Stimulated activated CD8-positive, alpha-beta memory T cell treated with anti-CD3 and anti-CD28 coated beads, Interleukin-12 subunit alpha, Interleukin-12 subunit beta, amount 100 ng/mL, for 4 hours (primary cell): ENCODE results near the gene THSD7B.
"Not testable (repeated sequence)": the region's sequence is repeated elsewhere in the genome, so short reads cannot be mapped to it uniquely, and the experiment has no call there.

Source experiments
- DNase-seq: peaks from one replicate; pipeline ENCODE4 v3.0.0-alpha.2; 2020; ENCODE audit warnings: low read depth

THSD7B gene

GRCh38 chr2:137255990-137256389, 490.6 kb downstream of the THSD7B start:
- no peak for DNase-seq

DNA sequence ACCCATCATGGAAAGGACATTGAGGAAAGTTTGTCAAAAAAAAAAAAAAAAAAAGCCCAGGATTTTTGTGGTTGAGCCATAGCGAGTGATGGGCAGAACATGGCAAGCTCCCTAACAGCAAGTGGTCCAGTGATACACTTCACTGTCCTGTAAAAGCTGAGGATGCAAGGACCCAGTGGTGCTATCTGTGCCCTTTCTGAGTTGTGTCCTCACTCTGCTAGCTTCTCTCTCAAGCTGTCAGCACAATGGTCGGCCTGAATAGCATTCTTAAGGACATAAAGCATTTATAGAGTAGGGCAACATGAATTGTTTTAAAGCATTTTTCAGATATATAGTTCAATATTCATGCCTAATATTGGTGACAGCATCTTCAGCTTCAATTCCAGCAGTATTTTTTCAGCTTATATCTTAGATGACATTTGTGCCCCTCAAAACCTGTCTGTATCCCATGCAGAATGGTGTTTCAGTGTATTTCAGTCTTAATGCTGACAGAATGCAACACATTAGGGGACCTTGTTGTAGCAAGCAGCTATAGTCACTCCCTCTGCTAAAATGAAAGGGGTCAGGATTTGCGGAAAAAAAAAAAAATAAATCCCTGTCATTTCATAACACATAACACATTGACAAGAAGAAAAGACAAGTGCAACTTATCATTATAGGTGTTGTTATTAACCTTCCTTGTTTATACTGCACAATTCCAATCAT, 496.7 kb downstream of the THSD7B start:
- no peak for DNase-seq

- no peak for DNase-seq
Observed at GRCh38 chr2:137262594-137262993, 497.2 kb downstream of the THSD7B start.

- DNase-seq: no peak
Observed at GRCh38 chr2:137287913-137288639, 522.7 kb downstream of the THSD7B start.

GRCh38 chr2:137291836-137292570, 526.7 kb downstream of the THSD7B start:
- DNase-seq: no peak

GRCh38 chr2:137298377-137298776, 533.0 kb downstream of the THSD7B start:
- DNase-seq: no peak

DNA sequence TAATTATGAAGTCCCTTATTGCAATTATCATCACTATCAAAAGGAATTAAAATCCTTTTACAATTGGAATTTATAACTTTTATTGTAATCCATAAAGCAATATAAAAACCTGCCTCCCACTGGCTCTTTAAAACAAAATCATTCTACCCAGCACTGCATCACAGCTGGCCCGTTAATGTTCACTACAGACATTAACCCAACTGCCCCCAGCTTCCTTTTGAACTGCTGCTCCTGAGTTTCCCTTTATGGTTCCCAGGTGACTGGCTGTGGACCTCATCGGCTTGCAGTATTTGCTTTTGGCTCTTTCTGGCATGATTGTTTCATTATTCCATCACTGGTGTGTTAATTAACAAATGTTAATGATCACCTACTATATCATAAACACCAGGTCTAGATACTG, 535.6 kb downstream of the THSD7B start:
- DNase-seq: no peak

DNA sequence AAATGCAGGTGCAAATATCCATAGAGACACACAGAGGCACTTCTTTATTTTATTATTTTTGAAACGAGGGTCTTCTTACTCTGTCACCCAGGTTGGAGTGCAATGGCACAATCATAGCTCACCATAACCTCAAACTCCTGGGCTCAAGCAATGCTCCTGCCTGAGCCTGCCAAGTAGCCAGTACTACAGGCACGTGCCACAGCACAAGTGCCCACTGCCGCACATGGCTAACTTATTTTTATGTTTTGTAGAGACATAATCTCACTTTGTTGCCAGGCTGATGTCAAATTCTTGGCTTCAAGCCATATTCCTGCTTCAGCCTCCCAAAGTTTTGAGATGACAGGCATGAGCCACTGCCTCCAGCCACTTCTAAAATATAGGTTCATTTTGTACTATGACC, 537.6 kb downstream of the THSD7B start:
- no peak for DNase-seq

DNA sequence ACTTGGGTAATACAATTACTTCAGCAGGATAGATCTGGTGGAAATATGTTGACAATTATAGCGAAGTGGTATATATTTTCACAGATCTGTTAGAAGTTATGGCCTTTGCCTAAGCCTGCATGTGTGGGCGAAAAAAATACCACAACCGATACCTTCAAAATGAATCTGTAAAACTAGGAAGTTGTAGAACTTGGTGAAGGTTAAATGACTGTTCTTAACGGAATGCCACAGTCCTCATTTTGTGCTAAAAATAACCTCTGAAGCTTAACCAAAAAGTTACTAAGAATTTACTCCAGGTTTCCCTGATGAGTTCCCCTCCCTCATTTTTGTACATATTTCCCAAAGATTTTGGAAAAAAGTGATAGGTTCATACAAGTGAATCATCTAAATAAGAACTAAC, 550.7 kb downstream of the THSD7B start:
- no peak for DNase-seq

DNA sequence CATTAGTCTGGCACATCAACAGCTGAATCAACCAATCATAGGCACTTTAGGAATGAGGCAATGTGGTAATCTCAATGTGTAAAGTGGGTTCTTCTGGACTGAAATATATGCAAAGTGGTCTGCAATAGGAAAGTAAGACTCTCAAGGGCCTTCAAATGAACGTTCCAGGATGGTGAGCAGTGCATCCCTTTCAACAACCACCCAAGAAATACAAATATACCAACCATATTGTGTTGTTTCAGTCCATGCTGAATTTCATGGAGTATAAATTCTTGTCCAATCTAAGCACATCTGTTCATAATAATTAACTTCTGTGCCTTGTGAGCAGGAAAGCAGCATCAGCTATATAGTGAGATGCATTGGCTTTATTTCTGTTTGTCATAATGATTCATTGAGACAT, 556.2 kb downstream of the THSD7B start:
- no peak for DNase-seq

GRCh38 chr2:137331562-137331961, 566.2 kb downstream of the THSD7B start:
- not testable (repeated sequence) for DNase-seq

- DNase-seq: no peak
Observed at GRCh38 chr2:137333386-137334165, 568.2 kb downstream of the THSD7B start.

DNA sequence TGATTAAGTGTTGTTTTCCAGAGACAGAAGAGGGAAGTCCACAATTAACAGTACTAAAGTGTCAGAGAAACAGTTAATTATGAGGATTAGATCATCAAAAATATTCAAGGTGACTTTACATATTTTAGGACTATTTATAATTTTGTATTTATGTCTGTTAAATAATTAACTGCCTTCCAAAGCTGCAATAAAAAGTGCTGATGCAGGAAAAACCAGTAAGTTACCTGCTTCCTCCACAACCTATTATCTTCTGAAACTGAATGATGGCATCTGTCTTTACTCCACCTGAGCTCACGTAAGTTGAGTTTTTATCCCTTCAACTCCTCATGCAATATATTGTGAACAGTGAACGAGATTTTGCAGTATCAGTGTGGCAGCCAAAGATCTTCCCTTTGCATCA, 570.7 kb downstream of the THSD7B start:
- no peak for DNase-seq

DNA sequence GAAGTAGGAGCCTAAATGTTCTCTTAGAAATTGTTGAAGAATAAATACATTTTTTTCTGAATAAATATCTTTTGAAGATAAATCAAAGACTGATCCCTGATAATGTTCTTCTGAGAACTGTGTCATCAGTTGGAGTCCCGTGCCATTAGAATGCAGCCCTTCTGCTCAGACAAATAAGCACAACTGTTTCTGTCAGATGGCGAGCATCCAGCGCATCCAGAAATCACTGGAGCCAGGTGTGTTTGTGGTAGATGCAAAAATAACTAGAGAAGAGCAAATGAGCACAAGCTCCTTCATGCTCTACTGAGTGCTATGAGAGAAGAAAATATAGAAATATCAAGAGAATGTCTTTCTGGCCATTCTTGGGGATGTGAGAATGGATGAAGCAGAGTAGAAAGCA, 573.7 kb downstream of the THSD7B start:
- no peak for DNase-seq

- DNase-seq: no peak
Observed at GRCh38 chr2:137345994-137346393, 580.6 kb downstream of the THSD7B start.

DNA sequence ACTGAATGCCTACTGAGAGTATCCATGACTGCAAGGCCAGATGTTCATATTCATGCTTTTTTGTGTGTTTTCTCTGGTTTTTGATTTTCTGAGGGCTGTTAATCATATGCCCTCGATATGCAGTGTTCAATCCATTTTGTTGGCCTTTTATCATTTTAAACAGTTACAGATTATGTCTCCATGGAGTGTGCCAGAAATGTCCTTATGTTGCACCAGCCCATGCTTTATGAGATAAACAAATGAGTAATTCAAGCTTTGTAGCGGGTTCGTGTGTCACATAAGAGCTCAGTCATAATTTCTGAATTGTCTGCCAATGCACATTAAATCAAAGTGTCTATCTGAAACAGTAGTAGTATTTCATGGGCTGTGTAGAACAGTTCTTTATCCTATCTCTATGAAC, 583.0 kb downstream of the THSD7B start:
- no peak for DNase-seq

GRCh38 chr2:137357634-137358033, 592.3 kb downstream of the THSD7B start:
- no peak for DNase-seq

DNA sequence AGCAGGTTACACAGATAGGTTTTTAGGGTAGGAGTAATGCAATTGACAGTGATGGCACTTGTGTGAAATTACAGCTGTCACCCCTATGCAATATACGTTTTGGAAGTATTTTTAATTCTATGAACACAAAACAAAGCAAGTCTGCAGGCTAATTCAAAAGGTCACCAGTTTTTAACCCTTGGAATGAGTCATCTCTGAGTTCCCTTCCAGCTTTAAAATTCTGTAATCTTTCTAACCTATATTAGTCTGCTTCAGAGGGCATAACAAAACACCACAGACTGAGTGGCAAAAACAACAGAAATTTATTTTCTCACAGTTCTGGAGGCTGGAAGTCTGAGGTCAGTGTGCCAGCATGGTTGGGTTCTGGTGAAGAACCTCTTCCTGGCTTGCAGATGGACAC, 602.0 kb downstream of the THSD7B start:
- DNase-seq: no peak

DNA sequence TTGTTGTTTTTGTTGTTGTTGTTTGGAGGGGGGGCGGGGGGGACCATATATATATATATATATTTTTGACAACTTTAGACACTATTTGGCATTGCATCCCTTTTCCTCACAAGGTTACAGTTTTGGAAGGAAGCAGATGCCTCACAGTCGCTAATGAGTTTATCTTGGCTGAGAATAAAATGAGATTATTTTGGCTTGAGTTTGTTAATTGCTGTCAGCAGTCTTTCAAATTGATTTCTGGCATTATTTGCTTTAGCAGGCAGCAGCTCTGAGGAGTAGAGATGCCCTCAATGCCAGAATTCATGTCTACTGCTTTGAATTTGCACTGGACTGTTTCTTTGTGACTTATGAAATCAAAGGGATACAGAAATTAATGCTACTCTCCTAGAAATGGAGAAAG, 603.8 kb downstream of the THSD7B start:
- no peak for DNase-seq

DNA sequence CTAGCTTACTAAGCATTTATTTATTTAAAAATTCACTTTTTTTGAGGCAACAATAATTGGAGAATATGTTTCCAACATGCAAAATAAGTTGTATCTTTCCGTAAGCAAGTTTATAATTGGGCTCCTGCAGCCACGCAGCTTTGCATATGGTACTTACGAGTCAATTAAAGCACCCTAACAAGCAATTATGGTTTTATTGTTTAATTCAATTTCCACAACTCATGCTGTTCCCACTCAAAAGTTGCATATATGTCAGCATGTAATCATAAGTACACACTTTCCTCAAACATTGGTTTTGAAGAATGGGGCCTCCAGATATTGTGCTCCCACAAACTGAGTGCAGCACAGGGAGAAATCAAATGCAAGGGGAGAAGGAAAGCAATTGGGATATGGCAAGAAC, 613.8 kb downstream of the THSD7B start:
- no peak for DNase-seq

DNA sequence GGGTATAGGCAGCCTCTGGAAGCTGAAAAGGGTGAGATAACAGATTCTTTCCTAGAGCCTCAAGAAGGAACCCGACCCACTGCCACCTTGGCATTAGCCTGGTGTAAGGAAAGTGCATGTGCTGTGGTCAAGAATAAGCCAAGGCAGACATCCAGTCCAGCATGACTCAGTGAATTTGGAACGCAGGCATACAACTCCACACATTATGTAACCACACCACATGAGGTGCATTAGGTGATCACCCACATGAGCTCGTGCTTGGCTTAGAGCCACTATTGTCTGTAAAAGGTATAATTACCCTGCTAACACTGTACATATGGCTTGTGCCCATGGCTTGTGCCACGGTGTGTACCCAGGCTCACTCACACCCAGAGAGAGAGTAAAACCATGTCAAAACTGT, 615.3 kb downstream of the THSD7B start:
- DNase-seq: no peak

DNA sequence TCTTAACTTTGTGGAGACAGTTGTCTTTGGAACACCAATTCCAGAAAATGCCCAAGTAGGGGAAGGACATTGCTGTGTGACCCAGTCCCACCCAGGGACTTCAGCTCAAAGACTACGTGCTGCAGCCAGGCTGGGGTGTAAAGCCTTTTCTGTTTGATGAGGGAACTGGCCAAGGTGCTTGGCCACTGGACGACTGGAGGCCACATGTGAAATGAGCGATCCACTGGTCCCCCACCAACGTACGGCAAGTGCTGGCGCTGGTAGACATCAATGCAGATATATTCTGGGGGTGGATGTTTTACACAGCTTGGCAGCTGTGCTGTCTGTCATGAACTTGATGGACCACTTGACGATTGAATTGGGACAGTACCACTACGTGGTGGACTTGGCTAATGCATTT, 616.4 kb downstream of the THSD7B start:
- no peak for DNase-seq
